ENCODE data around the gene EXOSC3. TPM values are rescaled to one million over a fixed set of nuclear protein-coding genes. Genes with fewer than 3 reads are reported as not detected.
"Not testable (repeated sequence)": the region's sequence is repeated elsewhere in the genome, so short reads cannot be mapped to it uniquely, and the experiment has no call there.

EXOSC3 gene
- total RNA-seq, 6 experiments from 2014 or later, result 37.7 to 49.8 (median 41.9) TPM

DNA sequence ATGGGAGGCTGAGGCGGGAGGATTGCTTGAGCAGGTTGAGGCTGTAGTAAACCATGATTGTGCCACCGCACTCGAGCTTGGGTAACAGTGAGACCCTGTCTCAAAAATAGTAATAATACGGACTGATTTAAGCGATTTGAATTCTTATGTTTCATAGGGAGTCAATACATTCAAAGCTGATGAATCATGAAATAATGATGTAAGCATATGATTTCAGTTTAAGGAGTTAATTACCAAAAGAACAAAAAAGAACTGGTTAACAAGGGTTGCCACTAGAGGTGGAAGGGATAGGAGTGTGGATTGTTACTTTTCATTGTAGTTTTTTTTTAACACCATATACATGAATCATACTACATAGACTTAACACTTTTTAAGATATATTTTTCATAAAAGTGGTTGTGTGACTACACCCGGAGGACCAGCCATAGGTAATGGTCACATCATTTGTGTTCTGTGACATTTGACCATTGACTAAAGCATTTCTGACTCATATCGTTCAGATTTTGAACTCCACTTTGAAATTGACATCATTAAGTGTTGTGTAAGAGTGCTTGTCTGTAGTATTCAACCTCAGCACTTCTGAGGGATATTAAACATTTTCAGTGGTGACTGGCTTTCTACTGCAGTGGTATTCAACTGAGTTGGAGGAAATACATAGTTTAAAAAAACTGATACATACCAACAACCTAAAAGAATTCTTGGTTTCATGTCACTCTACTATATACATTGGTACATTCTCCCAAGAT is 24.3 kb downstream of the EXOSC3 start:
- H3K9me3 Mint-ChIP-seq, result no peaks in the 10 kb centered on the region
- peaks cover 22% of the 10 kb centered on the region for H3K4me1 Mint-ChIP-seq (ENCODE audit: low read depth)
- TF ChIP-seq CTCF (IDR thresholded peaks at IDR 0.05), result 0 out of 2 replicates have a peak, but pooled peaks have one; percentile 10
- H3K27me3 Mint-ChIP-seq (ENCODE audit: insufficient read depth), result no peaks in the 10 kb centered on the region; the same call in 1 of the 2 replicates
- peak overlapping the region; percentile 65; the same call in 1 of the 2 replicates for H3K4me3 Mint-ChIP-seq
- peak overlapping the region; percentile 86 for H3K27ac Mint-ChIP-seq
- peaks cover 8% of the 10 kb centered on the region for H3K36me3 Mint-ChIP-seq (ENCODE audit: low read depth)
- DNase-seq, result peak; percentile 70

- H3K27me3 Mint-ChIP-seq (ENCODE audit: insufficient read depth), result peaks cover 3% of the 10 kb centered on the region
- peaks cover 33% of the 10 kb centered on the region for H3K4me1 Mint-ChIP-seq (ENCODE audit: low read depth)
- no peak for DNase-seq
- no peak overlapping the region for H3K4me3 Mint-ChIP-seq
- peaks cover 8% of the 10 kb centered on the region for H3K36me3 Mint-ChIP-seq (ENCODE audit: low read depth)
- no peaks in the 10 kb centered on the region for H3K9me3 Mint-ChIP-seq
- no peak overlapping the region for H3K27ac Mint-ChIP-seq
- no peak for TF ChIP-seq CTCF (IDR thresholded peaks at IDR 0.05)
Observed at GRCh38 chr9:37758747-37759146, 26.1 kb downstream of the EXOSC3 start.

GRCh38 chr9:37753489-37754190 is 31.2 kb downstream of the EXOSC3 start, which contains the start of gene TRMT10B:
TSS of gene TRMT10B (plus strand) at chr9:37753805. CDS start at chr9:37761932, 8,127 bp downstream.
- Mint-ChIP-seq H3K27me3 (ENCODE audit: insufficient read depth) (peaks cover 3% of the 10 kb centered on the region), H3K4me3 (peak within 1 kb of the TSS; percentile 89), H3K36me3 (ENCODE audit: low read depth) (peaks cover 9% of the 10 kb centered on the region), H3K9me3 (peaks cover 6% of the 10 kb centered on the region; the same call in 1 of the 2 replicates), H3K27ac (peak within 1 kb of the TSS; percentile 74), H3K4me1 (ENCODE audit: low read depth) (peaks cover 11% of the 10 kb centered on the region; the same call in 1 of the 2 replicates)
- DNase-seq, result peak; percentile 19
- TF ChIP-seq CTCF (IDR thresholded peaks at IDR 0.05), result no peak

GRCh38 chr9:37752642-37753488 is 32.0 kb downstream of the EXOSC3 start:
- peaks cover 3% of the 10 kb centered on the region for H3K27me3 Mint-ChIP-seq (ENCODE audit: insufficient read depth)
- peak overlapping the region; percentile 89 for H3K4me3 Mint-ChIP-seq
- H3K4me1 Mint-ChIP-seq (ENCODE audit: low read depth), result peaks cover 14% of the 10 kb centered on the region
- H3K27ac Mint-ChIP-seq, result no peak overlapping the region
- peaks cover 9% of the 10 kb centered on the region for H3K36me3 Mint-ChIP-seq (ENCODE audit: low read depth)
- peaks cover 6% of the 10 kb centered on the region; the same call in 1 of the 2 replicates for H3K9me3 Mint-ChIP-seq
- no peak for TF ChIP-seq CTCF (IDR thresholded peaks at IDR 0.05)
- no peak for DNase-seq

DNA sequence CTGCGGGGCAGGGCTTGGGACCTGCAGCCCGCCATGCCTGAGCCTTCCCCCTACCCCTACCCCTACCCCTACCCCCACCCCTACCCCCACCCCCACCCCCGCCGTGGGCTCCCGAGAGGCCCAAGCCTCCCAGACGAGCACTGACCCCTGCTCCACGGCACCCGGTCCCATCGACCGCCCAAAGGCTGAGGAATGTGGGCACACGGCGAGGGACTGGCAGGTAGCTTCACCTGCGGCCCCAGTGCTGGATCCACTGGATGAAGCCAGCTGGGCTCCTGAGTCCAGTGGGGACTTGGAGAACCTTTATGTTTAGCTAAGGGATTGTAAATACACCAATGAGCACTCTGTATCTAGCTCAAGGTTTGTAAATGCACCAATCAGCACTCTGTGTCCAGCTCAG is 32.8 kb downstream of the EXOSC3 start:
- not testable (repeated sequence) for H3K36me3 Mint-ChIP-seq (ENCODE audit: low read depth); DNase-seq; H3K27me3 Mint-ChIP-seq (ENCODE audit: insufficient read depth); H3K27ac Mint-ChIP-seq; H3K9me3 Mint-ChIP-seq; H3K4me3 Mint-ChIP-seq
- peaks cover 22% of the 10 kb centered on the region for H3K4me1 Mint-ChIP-seq (ENCODE audit: low read depth)

DNA sequence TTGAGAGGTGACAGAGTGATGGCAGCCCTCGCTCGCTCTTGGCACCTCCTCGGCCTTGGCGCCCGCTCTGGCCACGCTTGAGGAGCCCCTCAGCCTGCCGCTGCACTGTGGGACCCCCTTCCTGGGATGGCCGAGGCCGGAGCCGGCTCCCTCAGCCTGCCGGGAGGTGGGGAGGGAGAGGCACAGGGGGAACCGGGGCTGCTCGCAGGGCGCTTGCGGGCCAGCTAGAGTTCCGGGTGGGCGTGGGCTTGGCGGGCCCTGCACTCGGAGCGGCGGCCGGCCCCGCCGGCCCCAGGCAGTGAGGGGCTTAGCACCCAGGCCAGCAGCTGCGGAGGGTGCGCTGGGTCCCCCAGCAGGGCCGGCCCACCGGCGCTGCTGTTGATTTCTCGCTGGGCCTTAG is 33.2 kb downstream of the EXOSC3 start:
- H3K4me3 Mint-ChIP-seq; H3K36me3 Mint-ChIP-seq (ENCODE audit: low read depth); H3K27me3 Mint-ChIP-seq (ENCODE audit: insufficient read depth); H3K27ac Mint-ChIP-seq; H3K9me3 Mint-ChIP-seq; DNase-seq: not testable (repeated sequence)
- peaks cover 26% of the 10 kb centered on the region for H3K4me1 Mint-ChIP-seq (ENCODE audit: low read depth)

Data from HFFc6 (cell line).